Testis (tissue), 3 donors: Measurements from ENCODE around the gene CPA1. TPM values are rescaled to one million over a fixed set of nuclear protein-coding genes. Genes with fewer than 3 reads are reported as not detected.
A peak's percentile ranks its signal among the peaks of the same experiment; 100 is the strongest.

Source experiments
- DNase-seq: peaks from one replicate; pipeline ENCODE4 v3.0.0-alpha.2; 2019
- H3K27ac ChIP-seq, 2 donors: fragments of 200-600 bp; sonication (generic); one replicate each; pipeline ENCODE4 v1.5.1; 2019
- H3K27me3 ChIP-seq: fragments of 200-600 bp; sonication (generic); one replicate; pipeline ENCODE4 v1.5.1; 2019
- H3K36me3 ChIP-seq: fragments of 200-600 bp; sonication (generic); one replicate; pipeline ENCODE4 v1.5.1; 2017; ENCODE audit warnings: low read depth; ENCODE audit errors: missing control alignments
- H3K4me1 ChIP-seq: fragments of 200-600 bp; sonication (generic); one replicate; pipeline ENCODE4 v1.5.1; 2019
- H3K4me3 ChIP-seq, 2 donors: fragments of 200-600 bp; sonication (generic); one replicate each; pipeline ENCODE4 v1.5.1; 2017 to 2019
- H3K9me3 ChIP-seq: fragments of 200-600 bp; sonication (generic); one replicate; pipeline ENCODE4 v1.5.1; 2017
- POLR2A ChIP-seq: fragments of 450-650 bp; IDR thresholded peaks from one replicate; pipeline ENCODE4 v1.6.1; 2017; ENCODE audit warnings: antibody characterized with exemption, mild to moderate bottlenecking, moderate library complexity
- WGBS, 2 donors: methylation state at CpG; one replicate each; pipeline ENCODE4 v1.1.5; 2018; 5-methylcytosine and 5-hydroxymethylcytosine counted together
- intact Hi-C: fragments of 100-400 bp; cut with DNase I; formaldehyde crosslinking; loops from one replicate; pipeline ENCODE4 v1.15.1; 2023; ENCODE audit warnings: low total_unique reads
- polyA plus RNA-seq: library from polyadenylated mRNA; stranded (reverse); fragments of 350-450 nt; fragmentation: Illumina TruSeq; extraction: RNeasy Lipid Tissue Mini Kit (QIAGEN cat#74804); gene quantifications from one replicate; pipeline ENCODE4 v1.2.3, GENCODE V29; 2014; ENCODE audit warnings: low read depth, low replicate concordance; ENCODE audit not compliant: insufficient read depth
- total RNA-seq, 2 donors: library from RNA; depleted of rRNA; stranded (reverse); fragments of >200 nt; gene quantifications; one replicate each; pipeline ENCODE4 v1.2.3, GENCODE V29; 2016
- TF ChIP-seq, protein P1 (sequence below), 3 experiments: fragments of 450-650 bp in 2 of 3; fragments of 200-600 bp in 1 of 3; sonication (generic) in 1 of 3; IDR thresholded peaks; one replicate each; pipeline ENCODE4 v1.5.1; 2016 to 2019; ENCODE audit warnings: antibody characterized with exemption in 3 of 3, mild to moderate bottlenecking in 2 of 3, moderate library complexity in 1 of 3

The CPA1 gene
- total and polyA plus RNA-seq, 3 donors from 2014 or later, result 2.5 to 3.9 (median 3.0) TPM

DNA sequence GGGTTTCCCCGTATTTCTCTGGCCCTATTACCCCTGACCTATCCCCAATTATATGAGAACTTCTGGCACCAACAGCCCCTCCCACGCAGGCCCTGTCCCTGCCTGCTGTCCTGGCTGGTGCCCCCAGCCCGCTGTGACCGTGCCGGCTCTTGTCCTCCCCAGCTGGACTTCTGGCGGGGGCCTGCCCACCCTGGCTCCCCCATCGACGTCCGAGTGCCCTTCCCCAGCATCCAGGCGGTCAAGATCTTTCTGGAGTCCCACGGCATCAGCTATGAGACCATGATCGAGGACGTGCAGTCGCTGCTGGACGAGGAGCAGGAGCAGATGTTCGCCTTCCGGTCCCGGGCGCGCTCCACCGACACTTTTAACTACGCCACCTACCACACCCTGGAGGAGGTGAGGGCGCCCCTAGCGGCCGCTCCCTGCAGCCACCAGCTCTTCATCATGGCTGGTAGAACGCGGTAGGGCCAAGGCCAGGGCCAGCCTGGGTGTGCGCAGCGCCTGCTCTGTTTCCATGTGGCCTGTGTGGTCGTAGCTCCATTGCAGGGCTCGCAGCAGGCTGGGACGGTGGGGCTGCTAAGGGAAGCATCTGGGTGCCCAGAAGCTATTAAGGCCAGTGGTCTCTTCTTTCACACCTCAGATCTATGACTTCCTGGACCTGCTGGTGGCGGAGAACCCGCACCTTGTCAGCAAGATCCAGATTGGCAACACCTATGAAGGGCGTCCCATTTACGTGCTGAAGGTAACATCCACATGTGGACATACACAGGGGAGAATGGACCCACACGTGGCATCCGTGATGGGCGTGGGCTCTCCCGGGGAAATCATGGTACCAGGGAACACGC is 1.4 kb downstream of the CPA1 start:
- intact Hi-C loops, result no loop called here
- no peaks in the 10 kb centered on the region for H3K36me3 ChIP-seq
- DNase-seq, result peak; percentile 71
- WGBS, 2 donors, result 53 to 77% methylated on average over 10 to 41 of the region's 41 CpGs
- H3K9me3 ChIP-seq, result no peaks in the 10 kb centered on the region
- H3K4me3 ChIP-seq, result peak overlapping the region; percentile 21 to 40
- H3K27me3 ChIP-seq, result no peaks in the 10 kb centered on the region
- H3K27ac ChIP-seq, result no peak overlapping the region
- TF ChIP-seq POLR2A, result no peak
- TF ChIP-seq, protein P1, sequence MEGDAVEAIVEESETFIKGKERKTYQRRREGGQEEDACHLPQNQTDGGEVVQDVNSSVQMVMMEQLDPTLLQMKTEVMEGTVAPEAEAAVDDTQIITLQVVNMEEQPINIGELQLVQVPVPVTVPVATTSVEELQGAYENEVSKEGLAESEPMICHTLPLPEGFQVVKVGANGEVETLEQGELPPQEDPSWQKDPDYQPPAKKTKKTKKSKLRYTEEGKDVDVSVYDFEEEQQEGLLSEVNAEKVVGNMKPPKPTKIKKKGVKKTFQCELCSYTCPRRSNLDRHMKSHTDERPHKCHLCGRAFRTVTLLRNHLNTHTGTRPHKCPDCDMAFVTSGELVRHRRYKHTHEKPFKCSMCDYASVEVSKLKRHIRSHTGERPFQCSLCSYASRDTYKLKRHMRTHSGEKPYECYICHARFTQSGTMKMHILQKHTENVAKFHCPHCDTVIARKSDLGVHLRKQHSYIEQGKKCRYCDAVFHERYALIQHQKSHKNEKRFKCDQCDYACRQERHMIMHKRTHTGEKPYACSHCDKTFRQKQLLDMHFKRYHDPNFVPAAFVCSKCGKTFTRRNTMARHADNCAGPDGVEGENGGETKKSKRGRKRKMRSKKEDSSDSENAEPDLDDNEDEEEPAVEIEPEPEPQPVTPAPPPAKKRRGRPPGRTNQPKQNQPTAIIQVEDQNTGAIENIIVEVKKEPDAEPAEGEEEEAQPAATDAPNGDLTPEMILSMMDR (IDR thresholded peaks at IDR 0.05), result peak in 2 of 3 experiments; percentile 22 to 33
- peaks cover 9% of the 10 kb centered on the region for H3K4me1 ChIP-seq

DNA sequence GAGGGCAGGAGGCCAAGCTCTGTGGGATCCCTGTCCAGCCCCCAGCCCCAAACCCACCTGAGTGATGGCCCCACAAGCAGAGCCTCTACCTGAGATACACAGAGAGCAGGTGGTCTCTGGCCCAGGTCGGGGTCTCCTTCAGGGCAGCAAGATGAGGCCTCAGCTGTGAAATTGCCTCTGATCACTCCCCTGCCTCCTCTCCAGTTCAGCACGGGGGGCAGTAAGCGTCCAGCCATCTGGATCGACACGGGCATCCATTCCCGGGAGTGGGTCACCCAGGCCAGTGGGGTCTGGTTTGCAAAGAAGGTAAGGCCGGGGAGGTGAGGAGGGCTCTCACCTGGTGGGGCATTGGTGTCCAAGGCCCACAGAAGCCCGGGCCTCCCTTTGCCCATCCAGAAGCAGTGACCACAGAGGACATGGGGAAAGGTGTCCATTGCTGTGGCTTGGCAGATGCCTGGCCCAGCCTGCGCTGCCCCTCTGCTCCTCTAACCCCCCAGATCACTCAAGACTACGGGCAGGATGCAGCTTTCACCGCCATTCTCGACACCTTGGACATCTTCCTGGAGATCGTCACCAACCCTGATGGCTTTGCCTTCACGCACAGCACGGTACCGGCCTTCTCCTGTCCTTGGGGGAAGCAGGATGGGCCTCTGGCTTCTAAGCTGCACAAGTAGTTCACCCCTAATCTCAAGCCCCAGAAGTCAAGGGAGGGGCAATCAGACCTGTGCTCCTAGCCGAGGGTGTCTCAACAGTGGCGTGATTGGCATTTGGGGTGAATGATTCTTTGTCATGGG is 3.1 kb downstream of the CPA1 start:
- H3K4me1 ChIP-seq, result peaks cover 9% of the 10 kb centered on the region
- intact Hi-C loops, result no loop called here
- 92 to 95% methylated on average over 15 to 18 of the region's 18 CpGs for WGBS, 2 donors
- no peak overlapping the region for H3K4me3 ChIP-seq
- TF ChIP-seq, protein P1 (IDR thresholded peaks at IDR 0.05), result no peak
- no peak for TF ChIP-seq POLR2A
- H3K27ac ChIP-seq, result no peak overlapping the region
- H3K9me3 ChIP-seq, result no peaks in the 10 kb centered on the region
- no peaks in the 10 kb centered on the region for H3K36me3 ChIP-seq
- H3K27me3 ChIP-seq, result no peaks in the 10 kb centered on the region
- no peak for DNase-seq

DNA sequence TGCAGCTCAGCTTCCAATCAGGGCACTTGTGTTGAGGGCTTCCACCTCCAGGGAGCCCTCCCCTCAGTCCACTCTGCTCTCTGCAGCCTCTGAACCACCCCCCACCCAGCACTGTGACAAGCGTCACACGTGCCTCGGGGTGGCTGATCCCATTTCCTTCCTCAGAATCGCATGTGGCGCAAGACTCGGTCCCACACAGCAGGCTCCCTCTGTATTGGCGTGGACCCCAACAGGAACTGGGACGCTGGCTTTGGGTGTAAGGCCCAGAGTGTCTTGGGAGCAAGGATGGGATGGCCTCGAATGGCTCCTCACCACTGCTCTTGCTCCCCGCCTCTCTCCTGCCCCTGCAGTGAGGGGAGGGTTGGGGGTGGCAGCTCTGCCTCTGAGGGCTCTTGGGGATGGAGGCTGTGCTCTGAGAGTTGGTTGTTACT is 4.1 kb downstream of the CPA1 start:
- H3K9me3 ChIP-seq, result no peaks in the 10 kb centered on the region
- H3K27ac ChIP-seq, result no peak overlapping the region
- no peak overlapping the region for H3K4me3 ChIP-seq
- H3K27me3 ChIP-seq, result no peaks in the 10 kb centered on the region
- WGBS, 2 donors, result 77 to 94% methylated on average over 7 to 10 of the region's 10 CpGs
- intact Hi-C loops, result no loop called here
- peaks cover 9% of the 10 kb centered on the region for H3K4me1 ChIP-seq
- TF ChIP-seq, protein P1 (IDR thresholded peaks at IDR 0.05), result no peak
- TF ChIP-seq POLR2A, result no peak
- DNase-seq, result no peak
- no peaks in the 10 kb centered on the region for H3K36me3 ChIP-seq

DNA sequence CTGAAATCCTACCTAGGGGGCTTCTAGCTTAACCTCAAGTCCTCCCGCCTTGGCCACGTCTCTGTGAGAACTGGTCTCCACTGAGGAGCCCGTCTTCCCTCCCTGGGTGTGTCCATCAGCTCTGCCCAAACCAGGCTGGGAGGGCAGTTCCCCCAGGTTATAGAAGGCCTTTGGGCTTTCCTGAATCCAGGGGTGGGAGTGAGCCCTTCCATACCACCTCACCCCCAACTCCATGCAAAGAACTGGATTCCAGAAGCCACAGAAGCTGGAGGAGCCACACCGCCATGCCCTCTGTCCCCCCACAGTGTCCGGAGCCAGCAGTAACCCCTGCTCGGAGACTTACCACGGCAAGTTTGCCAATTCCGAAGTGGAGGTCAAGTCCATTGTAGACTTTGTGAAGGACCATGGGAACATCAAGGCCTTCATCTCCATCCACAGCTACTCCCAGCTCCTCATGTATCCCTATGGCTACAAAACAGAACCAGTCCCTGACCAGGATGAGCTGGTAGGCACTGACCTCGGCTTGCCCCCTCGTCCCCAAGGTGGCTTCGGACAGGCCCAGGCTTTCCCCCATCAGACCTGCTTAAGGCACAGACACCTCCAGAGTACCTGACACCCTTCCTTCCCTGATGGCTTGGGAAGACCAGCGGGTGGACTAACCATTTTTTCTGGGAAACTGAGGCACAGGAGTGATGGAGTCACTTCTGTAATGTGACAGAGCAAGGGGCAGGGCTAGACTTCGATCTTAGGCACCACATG is 4.7 kb downstream of the CPA1 start:
- no peaks in the 10 kb centered on the region for H3K27me3 ChIP-seq
- no peak for TF ChIP-seq POLR2A
- TF ChIP-seq, protein P1 (IDR thresholded peaks at IDR 0.05), result no peak
- H3K27ac ChIP-seq, result no peak overlapping the region
- DNase-seq, result no peak
- intact Hi-C loops, result no loop called here
- peaks cover 7% of the 10 kb centered on the region for H3K4me1 ChIP-seq
- WGBS, 2 donors, result 98% methylated on average over 9 to 13 of the region's 13 CpGs
- no peaks in the 10 kb centered on the region for H3K9me3 ChIP-seq
- H3K4me3 ChIP-seq, result no peak overlapping the region
- H3K36me3 ChIP-seq, result no peaks in the 10 kb centered on the region
